Keratinocyte (primary cell): ENCODE results near the gene ERG.

ENCODE experiments used
- EZH2 ChIP-seq: IDR thresholded peaks from one replicate; pipeline ENCODE4 v1.6.1; 2012; ENCODE audit warnings: inconsistent platforms, mild to moderate bottlenecking, low read length, moderate library complexity
- TF ChIP-seq, protein P1 (sequence below), 3 experiments: IDR thresholded peaks in 1 of 3; conservative IDR thresholded peaks in 1 of 3; optimal IDR thresholded peaks in 1 of 3; 2 replicates in 2 of 3; 3 replicates in 1 of 3; pipeline versions ENCODE3 to v1.5.1; 2011; ENCODE audit warnings: low read length in 3 of 3, mild to moderate bottlenecking in 3 of 3, moderate library complexity in 2 of 3, control low read depth in 1 of 3, inconsistent platforms in 1 of 3; ENCODE audit not compliant: insufficient read depth in 2 of 3; ENCODE audit errors: extremely low read depth in 1 of 3

DNA sequence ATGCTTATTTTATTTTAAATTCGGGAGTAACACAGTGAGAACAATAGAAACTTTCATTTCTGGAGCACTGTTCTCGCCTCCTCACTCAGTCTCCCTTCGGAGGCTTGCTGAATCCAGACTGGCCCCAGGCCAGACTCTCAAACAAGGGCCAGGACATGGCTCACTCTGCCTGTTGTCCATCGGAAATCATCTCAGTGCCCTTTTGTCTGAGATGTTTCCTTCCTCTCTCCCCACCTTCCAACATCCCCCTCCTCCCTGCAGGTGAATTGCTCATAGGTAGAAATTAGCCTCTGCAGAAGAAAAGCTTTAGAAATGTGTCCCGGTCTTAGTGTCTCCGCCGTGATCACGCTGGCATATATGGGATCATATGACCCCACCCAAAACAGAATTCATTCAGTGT is 55.2 kb downstream of the ERG start:
- TF ChIP-seq, protein P1, sequence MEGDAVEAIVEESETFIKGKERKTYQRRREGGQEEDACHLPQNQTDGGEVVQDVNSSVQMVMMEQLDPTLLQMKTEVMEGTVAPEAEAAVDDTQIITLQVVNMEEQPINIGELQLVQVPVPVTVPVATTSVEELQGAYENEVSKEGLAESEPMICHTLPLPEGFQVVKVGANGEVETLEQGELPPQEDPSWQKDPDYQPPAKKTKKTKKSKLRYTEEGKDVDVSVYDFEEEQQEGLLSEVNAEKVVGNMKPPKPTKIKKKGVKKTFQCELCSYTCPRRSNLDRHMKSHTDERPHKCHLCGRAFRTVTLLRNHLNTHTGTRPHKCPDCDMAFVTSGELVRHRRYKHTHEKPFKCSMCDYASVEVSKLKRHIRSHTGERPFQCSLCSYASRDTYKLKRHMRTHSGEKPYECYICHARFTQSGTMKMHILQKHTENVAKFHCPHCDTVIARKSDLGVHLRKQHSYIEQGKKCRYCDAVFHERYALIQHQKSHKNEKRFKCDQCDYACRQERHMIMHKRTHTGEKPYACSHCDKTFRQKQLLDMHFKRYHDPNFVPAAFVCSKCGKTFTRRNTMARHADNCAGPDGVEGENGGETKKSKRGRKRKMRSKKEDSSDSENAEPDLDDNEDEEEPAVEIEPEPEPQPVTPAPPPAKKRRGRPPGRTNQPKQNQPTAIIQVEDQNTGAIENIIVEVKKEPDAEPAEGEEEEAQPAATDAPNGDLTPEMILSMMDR (optimal IDR thresholded peaks at IDR 0.05 in 1 of 3, IDR thresholded peaks at IDR 0.05 in 1 of 3, conservative IDR thresholded peaks at IDR 0.05 in 1 of 3; ENCODE audit: extremely low read depth in 1 of 3, insufficient read depth in 2 of 3, low read length in 3 of 3), result no peak
- no peak for TF ChIP-seq EZH2
